ENCODE data around the gene OCIAD2.

GRCh38 chr4:48862038-48862437, 44.5 kb downstream of the OCIAD2 start:
- no peak for TF ChIP-seq EZH2phosphoT487 (IDR thresholded peaks at IDR 0.05; ENCODE audit: low read depth, severe bottlenecking, unreplicated experiment)
- no peak for TF ChIP-seq CTCF (IDR thresholded peaks at IDR 0.05; ENCODE audit: poor library complexity)
